Gastroesophageal sphincter (tissue), 3 donors: Measurements from ENCODE around the gene TTC19.

Experiments
- POLR2AphosphoS5 ChIP-seq: sonication (generic); formaldehyde crosslinking; IDR thresholded peaks from one replicate; pipeline ENCODE4 v1.6.1; 2017; ENCODE audit warnings: antibody characterized with exemption
- TF ChIP-seq, protein P1 (sequence below), 4 experiments: fragments of 200-600 bp in 2 of 4; fragments of 450-650 bp in 2 of 4; sonication (generic) in 1 of 4; IDR thresholded peaks; one replicate each; pipeline ENCODE4 v1.5.1; 2017 to 2019; ENCODE audit warnings: antibody characterized with exemption in 4 of 4, mild to moderate bottlenecking in 2 of 4, moderate library complexity in 2 of 4

DNA sequence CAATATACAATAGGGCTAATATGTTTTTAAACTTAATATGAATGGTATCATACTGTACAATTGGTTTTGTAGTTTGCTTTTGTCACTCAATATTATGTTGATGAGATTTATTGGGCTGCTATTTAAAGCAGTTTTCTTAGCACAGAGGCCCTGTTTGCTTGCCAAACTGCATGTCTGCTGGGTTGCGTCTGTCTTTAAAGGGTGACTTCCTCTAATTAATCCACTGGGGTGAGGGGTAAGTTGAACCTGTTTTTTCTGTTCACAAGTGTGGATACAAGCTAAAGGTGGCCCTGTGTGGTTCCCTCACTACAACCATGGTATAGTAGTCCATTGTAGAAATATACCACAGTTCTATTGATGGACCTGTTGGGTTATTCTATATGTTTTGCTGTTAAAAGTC, 19.7 kb downstream of the TTC19 start:
- TF ChIP-seq, protein P1, sequence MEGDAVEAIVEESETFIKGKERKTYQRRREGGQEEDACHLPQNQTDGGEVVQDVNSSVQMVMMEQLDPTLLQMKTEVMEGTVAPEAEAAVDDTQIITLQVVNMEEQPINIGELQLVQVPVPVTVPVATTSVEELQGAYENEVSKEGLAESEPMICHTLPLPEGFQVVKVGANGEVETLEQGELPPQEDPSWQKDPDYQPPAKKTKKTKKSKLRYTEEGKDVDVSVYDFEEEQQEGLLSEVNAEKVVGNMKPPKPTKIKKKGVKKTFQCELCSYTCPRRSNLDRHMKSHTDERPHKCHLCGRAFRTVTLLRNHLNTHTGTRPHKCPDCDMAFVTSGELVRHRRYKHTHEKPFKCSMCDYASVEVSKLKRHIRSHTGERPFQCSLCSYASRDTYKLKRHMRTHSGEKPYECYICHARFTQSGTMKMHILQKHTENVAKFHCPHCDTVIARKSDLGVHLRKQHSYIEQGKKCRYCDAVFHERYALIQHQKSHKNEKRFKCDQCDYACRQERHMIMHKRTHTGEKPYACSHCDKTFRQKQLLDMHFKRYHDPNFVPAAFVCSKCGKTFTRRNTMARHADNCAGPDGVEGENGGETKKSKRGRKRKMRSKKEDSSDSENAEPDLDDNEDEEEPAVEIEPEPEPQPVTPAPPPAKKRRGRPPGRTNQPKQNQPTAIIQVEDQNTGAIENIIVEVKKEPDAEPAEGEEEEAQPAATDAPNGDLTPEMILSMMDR (IDR thresholded peaks at IDR 0.05) = no peak
- TF ChIP-seq POLR2AphosphoS5 = no peak
